Ureter (tissue), 1 donor: Measurements from ENCODE around the gene RNF126. TPM values are rescaled to one million over a fixed set of nuclear protein-coding genes. Genes with fewer than 3 reads are reported as not detected.

ENCODE experiments used
- DNase-seq: peaks from one replicate; pipeline ENCODE4 v3.0.0-alpha.2; 2020; ENCODE audit warnings: low spot score
- total RNA-seq: library from RNA; stranded (reverse); gene quantifications from one replicate; pipeline ENCODE4 v1.2.4, GENCODE V29; 2023
- donor health status: DM: yes; HTN: yes; CAD: no.

The RNF126 gene
- total RNA-seq, 1 donor from 2014 or later: 54.5 TPM

GRCh38 chr19:647566-648284 is 15.3 kb downstream of the RNF126 start:
- no peak for DNase-seq

GRCh38 chr19:646779-647565 is 16.0 kb downstream of the RNF126 start:
- no peak for DNase-seq

- no peak for DNase-seq
These were observed 16.9 kb downstream of the RNF126 start for GRCh38 chr19:645912-646778.

DNA sequence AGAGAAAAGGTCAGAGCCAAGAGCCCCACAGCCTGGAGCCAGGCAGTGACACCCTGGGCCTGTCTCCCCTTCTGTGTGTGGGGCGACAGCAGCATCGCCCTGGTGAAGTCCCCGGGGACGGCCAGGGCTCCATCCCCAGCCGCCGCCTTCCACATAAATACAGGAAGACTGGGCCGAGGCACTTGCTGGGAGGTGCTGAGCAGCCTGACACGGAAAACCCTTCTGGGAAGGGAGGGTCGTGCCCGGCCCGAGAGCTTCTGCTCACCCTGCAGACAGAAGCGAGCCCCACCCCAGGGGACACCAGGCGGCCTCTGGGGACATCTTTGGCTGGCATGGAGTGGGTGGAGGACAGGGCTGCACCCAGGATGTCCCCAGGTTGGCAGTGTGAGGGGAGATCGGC is 18.2 kb downstream of the RNF126 start:
- DNase-seq: no peak

DNA sequence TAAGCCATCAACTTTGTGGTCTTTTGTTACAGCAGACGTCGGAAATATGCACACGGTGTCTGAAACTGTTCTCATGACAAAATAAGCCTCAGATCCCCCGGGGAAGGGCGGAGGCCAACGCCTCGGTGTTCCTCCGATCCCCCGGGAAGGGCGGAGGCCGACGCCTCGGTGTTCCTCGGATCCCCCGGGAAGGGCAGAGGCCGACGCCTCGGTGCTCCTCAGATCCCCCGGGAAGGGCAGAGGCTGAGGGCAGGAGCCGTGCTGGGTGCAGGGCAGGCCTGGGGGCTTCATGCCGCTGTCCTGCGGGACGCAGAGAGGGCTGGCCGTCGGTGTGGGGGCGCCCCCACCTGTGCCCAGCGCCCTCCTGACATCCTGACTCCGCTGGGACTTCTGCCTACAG is 18.7 kb downstream of the RNF126 start:
- DNase-seq: no peak

GRCh38 chr19:643736-644135 is 19.3 kb downstream of the RNF126 start:
- DNase-seq: no peak

- DNase-seq: no peak
These were observed 20.0 kb downstream of the RNF126 start for GRCh38 chr19:642767-643727.

- DNase-seq: no peak
These were observed 21.3 kb downstream of the RNF126 start for GRCh38 chr19:641702-642101.

- DNase-seq: no peak
These were observed 22.3 kb downstream of the RNF126 start for GRCh38 chr19:640606-641189.

DNA sequence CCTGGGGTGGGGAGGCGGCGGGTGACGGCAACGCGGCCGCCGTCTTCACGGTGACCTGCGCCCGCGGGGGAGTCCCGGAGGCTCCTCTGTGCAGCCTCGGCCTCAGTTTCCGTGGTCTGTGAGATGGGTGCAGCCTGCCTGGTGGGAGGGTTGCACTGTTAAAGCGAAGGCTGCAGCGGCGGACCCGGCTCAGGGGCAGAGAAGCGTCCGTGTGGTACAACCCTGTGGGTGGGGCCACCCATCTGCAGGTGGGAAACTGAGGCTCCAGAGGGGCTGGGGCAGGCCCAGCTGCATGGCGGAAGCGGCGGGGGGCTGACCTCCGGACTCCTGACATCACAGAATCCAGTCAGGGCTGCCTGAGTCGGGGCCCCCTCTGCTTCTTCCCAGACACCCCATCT is 22.9 kb downstream of the RNF126 start:
- no peak for DNase-seq

DNA sequence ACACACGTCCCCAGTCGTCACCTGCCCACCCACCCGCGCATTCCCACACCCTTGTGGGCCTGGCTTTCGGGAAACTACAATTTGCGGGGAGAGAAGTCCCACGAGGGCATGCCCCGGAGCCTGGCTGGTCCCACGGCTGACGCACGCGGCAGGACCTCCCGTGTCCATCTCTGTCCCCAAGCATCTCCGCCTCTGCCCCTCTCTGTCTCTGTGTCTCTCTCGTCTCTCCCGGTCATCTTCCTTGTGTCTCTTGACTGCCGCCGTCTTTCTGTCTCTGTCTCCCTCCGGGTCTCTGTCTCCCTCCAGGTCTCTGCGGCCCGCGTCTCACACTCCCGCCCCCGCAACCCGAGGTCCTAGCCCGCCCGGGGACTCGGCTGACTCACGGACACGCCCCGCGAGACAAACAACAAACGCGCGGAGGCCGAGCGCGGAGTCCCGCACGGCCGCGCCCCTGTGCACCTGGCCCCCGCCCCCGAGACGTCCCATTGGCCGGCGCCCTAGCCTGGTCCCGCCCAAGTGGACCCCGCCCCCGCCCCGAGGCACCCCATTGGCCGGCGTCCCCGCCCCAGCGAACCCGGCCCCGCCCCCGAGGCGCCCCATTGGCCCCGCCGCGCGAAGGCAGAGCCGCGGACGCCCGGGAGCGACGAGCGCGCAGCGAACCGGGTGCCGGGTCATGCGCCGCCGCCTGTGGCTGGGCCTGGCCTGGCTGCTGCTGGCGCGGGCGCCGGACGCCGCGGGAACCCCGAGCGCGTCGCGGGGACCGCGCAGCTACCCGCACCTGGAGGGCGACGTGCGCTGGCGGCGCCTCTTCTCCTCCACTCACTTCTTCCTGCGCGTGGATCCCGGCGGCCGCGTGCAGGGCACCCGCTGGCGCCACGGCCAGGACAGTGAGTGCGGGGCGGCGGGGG is 23.5 kb downstream of the RNF126 start, which contains the start of gene FGF22:
TSS of gene FGF22 (plus strand) at position 627 of the 908 bp plus-strand sequence. CDS start at position 674, 47 bp downstream.
- DNase-seq: peak; percentile 91

DNA sequence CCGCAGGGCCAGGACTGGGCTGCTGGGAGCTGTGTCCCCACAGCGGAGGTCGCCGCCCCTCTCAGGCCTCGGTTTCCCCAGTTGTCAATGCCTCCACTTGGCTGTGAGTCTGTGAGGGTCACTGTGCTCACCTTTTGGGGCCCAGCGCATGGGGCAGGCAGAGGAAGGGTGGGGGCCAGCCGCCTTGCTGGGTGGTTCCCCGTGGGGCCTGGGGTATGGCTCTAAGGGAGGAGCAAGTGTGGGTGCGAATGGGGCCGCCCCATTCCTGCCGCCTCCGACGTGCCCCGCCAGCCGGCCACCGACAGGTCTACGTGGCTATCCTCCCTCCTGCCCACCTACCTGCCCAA is 24.1 kb downstream of the RNF126 start:
- no peak for DNase-seq

- no peak for DNase-seq
These were observed 27.9 kb downstream of the RNF126 start for GRCh38 chr19:634975-635652.

GRCh38 chr19:633786-634639 is 29.0 kb downstream of the RNF126 start:
- no peak for DNase-seq

DNA sequence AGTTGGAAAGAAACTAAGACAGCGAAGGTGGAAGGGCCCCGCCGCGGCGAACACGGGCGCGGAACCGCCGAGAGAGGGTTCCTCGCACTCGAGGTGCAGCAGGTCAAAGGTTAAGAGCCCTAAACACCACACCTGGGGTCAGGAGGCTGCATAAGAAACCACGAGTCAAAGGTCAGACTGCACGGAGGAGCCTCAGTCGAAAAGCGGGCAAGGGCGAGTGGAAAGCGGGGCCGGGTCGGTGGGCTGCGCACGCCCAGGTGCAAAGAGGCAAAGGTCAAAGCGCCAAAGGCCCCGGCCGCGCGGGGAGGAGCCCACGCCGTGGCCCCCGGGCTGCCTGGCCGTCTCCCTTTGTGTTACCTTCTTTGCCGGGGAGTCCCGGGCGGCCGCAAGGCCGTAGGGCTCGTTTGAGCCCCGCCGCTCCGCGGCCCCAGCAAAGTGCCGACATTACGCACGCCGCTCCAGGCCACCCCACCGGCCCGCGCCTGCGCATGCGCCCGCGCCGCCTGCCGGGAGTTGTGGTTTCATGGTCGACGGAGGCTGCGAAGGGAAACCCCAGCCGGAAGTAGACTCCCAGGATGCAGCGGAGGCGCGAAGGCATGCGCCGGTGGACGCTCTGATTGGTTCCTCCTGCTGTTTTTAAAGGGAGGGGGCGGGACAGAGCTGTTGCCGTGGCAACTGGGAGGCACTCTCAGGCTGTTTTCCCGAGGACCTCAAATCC is 29.8 kb downstream of the RNF126 start, which contains the start of gene POLRMT:
TSS of gene POLRMT (minus strand) at position 470 of the 718 bp plus-strand sequence. CDS start at position 445, 25 bp downstream.
- DNase-seq: peak; percentile 99

GRCh38 chr19:632579-633067 is 30.4 kb downstream of the RNF126 start:
- no peak for DNase-seq
